HepG2 (cell line): ENCODE data around the gene MYO3B. TPM values are rescaled to one million over a fixed set of nuclear protein-coding genes. Genes with fewer than 3 reads are reported as not detected.

Source experiments
- AFF4 ChIP-seq: sonication (generic); formaldehyde crosslinking; IDR thresholded peaks from 2 replicates; pipeline ENCODE4 v1.4.0; 2020; ENCODE audit warnings: missing genetic modification reagents
- BRCA1 ChIP-seq: sonication (generic); formaldehyde crosslinking; IDR thresholded peaks from 2 replicates; pipeline ENCODE4 v1.4.0; 2020; ENCODE audit warnings: missing genetic modification reagents
- YEATS2 ChIP-seq: sonication (generic); formaldehyde crosslinking; IDR thresholded peaks from 2 replicates; pipeline ENCODE4 v1.4.0; 2020; ENCODE audit warnings: missing genetic modification reagents, borderline replicate concordance
- ZFP82 ChIP-seq: sonication (generic); formaldehyde crosslinking; IDR thresholded peaks from 2 replicates; pipeline ENCODE4 v1.5.1; 2020; ENCODE audit warnings: mild to moderate bottlenecking, missing genetic modification reagents, borderline replicate concordance
- ZHX2 ChIP-seq, 2 experiments: sonication (generic) in 1 of 2; formaldehyde crosslinking in 1 of 2; IDR thresholded peaks; 2 replicates each; pipeline versions ENCODE4 v1.6.1 to v1.9.0; 2014 to 2022; ENCODE audit warnings: antibody characterized with exemption in 1 of 2, borderline replicate concordance in 1 of 2, inconsistent platforms in 1 of 2, low read depth in 1 of 2, missing genetic modification reagents in 1 of 2
- ZNF274 ChIP-seq: sonication (generic); formaldehyde crosslinking; IDR thresholded peaks from 2 replicates; pipeline ENCODE4 v1.5.1; 2020; ENCODE audit warnings: mild to moderate bottlenecking, missing genetic modification reagents
- ZNF547 ChIP-seq: sonication (generic); formaldehyde crosslinking; IDR thresholded peaks from 2 replicates; pipeline ENCODE4 v1.5.1; 2020; ENCODE audit warnings: mild to moderate bottlenecking, missing genetic modification reagents
- ZSCAN31 ChIP-seq: sonication (generic); formaldehyde crosslinking; IDR thresholded peaks from 2 replicates; pipeline ENCODE4 v1.5.0; 2020; ENCODE audit warnings: low read depth, mild to moderate bottlenecking, missing genetic modification reagents
- polyA plus RNA-seq, 8 experiments: library from polyadenylated mRNA; depleted of rRNA in 3 of 8; stranded (reverse) in 7 of 8; unstranded in 1 of 8; fragments of >200 nt; fragmentation: Illumina TruSeq in 4 of 8; extraction: Trizol in 4 of 8; gene quantifications; 2 replicates each; pipeline versions ENCODE4 v1.2.1 to v1.2.3, GENCODE V29; 2011 to 2016; ENCODE audit warnings: low read depth in 4 of 8, missing spikeins in 1 of 8, mixed read lengths in 1 of 8; ENCODE audit not compliant: insufficient read depth in 1 of 8
- total RNA-seq, 5 experiments: library from RNA; depleted of rRNA; stranded (reverse); fragments of >200 nt; fragmentation: Illumina TruSeq; extraction: Trizol; gene quantifications; 2 replicates each; pipeline ENCODE4 v1.2.3, GENCODE V29; 2016; ENCODE audit warnings: low read depth in 1 of 5
- TF ChIP-seq, protein P1 (sequence below): IDR thresholded peaks from 2 replicates; pipeline ENCODE4 v1.6.1; 2016; ENCODE audit warnings: low read depth, missing genetic modification reagents, missing compliant biosample characterization
- TF ChIP-seq, protein P2 (sequence below): sonication (generic); formaldehyde crosslinking; IDR thresholded peaks from 2 replicates; pipeline ENCODE4 v1.5.1; 2020; ENCODE audit warnings: mild to moderate bottlenecking, missing genetic modification reagents, borderline replicate concordance

Gene MYO3B
- total and polyA plus RNA-seq, 2 of the 13 experiments (the other 11 are each of a cell fraction or from before 2014, with no cell fraction given) = 0.01 TPM; not detected in 1

- TF ChIP-seq AFF4 (CRISPR knock-in tag) (no peak), ZNF547 (CRISPR knock-in tag) (no peak), ZHX2 (IDR thresholded peaks at IDR 0.05; ENCODE audit: low read depth) (no peak), ZHX2 (CRISPR knock-in tag; IDR thresholded peaks at IDR 0.05; ENCODE audit: borderline replicate concordance) (no peak), ZNF274 (CRISPR knock-in tag) (peak; percentile 23; the same call in 1 of the 2 replicates), ZFP82 (no peak), YEATS2 (0 out of 2 replicates have a peak, but pooled peaks have one; percentile 13), BRCA1 (CRISPR knock-in tag) (no peak), ZSCAN31 (no peak)
- TF ChIP-seq, protein P1, sequence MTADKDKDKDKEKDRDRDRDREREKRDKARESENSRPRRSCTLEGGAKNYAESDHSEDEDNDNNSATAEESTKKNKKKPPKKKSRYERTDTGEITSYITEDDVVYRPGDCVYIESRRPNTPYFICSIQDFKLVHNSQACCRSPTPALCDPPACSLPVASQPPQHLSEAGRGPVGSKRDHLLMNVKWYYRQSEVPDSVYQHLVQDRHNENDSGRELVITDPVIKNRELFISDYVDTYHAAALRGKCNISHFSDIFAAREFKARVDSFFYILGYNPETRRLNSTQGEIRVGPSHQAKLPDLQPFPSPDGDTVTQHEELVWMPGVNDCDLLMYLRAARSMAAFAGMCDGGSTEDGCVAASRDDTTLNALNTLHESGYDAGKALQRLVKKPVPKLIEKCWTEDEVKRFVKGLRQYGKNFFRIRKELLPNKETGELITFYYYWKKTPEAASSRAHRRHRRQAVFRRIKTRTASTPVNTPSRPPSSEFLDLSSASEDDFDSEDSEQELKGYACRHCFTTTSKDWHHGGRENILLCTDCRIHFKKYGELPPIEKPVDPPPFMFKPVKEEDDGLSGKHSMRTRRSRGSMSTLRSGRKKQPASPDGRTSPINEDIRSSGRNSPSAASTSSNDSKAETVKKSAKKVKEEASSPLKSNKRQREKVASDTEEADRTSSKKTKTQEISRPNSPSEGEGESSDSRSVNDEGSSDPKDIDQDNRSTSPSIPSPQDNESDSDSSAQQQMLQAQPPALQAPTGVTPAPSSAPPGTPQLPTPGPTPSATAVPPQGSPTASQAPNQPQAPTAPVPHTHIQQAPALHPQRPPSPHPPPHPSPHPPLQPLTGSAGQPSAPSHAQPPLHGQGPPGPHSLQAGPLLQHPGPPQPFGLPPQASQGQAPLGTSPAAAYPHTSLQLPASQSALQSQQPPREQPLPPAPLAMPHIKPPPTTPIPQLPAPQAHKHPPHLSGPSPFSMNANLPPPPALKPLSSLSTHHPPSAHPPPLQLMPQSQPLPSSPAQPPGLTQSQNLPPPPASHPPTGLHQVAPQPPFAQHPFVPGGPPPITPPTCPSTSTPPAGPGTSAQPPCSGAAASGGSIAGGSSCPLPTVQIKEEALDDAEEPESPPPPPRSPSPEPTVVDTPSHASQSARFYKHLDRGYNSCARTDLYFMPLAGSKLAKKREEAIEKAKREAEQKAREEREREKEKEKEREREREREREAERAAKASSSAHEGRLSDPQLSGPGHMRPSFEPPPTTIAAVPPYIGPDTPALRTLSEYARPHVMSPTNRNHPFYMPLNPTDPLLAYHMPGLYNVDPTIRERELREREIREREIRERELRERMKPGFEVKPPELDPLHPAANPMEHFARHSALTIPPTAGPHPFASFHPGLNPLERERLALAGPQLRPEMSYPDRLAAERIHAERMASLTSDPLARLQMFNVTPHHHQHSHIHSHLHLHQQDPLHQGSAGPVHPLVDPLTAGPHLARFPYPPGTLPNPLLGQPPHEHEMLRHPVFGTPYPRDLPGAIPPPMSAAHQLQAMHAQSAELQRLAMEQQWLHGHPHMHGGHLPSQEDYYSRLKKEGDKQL (CRISPR knock-in tag) = peak; percentile 70
- TF ChIP-seq, protein P2, sequence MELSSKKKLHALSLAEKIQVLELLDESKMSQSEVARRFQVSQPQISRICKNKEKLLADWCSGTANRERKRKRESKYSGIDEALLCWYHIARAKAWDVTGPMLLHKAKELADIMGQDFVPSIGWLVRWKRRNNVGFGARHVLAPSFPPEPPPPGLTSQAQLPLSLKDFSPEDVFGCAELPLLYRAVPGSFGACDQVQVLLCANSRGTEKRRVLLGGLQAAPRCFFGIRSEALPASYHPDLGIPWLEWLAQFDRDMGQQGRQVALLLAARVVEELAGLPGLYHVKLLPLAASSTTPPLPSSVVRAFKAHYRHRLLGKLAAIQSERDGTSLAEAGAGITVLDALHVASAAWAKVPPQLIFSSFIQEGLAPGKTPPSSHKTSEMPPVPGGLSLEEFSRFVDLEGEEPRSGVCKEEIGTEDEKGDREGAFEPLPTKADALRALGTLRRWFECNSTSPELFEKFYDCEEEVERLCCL (CRISPR knock-in tag) = no peak
Measured at GRCh38 chr2:170455617-170456426, 277.9 kb downstream of the MYO3B start (continued).
